Right lobe of liver (tissue), 6 donors: ENCODE results near the gene EPN3. TPM values are rescaled to one million over a fixed set of nuclear protein-coding genes. Genes with fewer than 3 reads are reported as not detected.

ENCODE experiments used
- ATAC-seq, 4 donors: fragments of 200-7000 bp; cut with Tn5 transposase; one replicate each; pipeline ENCODE4 v1.9.1; 2020; ENCODE audit warnings: mild to moderate bottlenecking in 4 of 4, moderate library complexity in 4 of 4
- DNase-seq, 3 donors: peaks; one replicate each; pipeline ENCODE4 v3.0.0-alpha.2; 2020
- H3K27ac ChIP-seq, 3 donors: fragments of 200-600 bp; one replicate each; pipeline ENCODE4 v1.8.0; 2022
- H3K27me3 ChIP-seq, 2 donors: fragments of 200-600 bp; one replicate each; pipeline ENCODE4 v1.8.0; 2022
- H3K36me3 ChIP-seq, 4 donors: fragments of 200-600 bp; sonication (generic) in 1 of 4; one replicate each; pipeline versions ENCODE4 v1.5.1 to v1.8.0; 2017 to 2022; ENCODE audit warnings: control low read depth in 1 of 4
- H3K4me1 ChIP-seq, 4 donors: fragments of 200-600 bp; sonication (generic) in 1 of 4; one replicate each; pipeline versions ENCODE4 v1.5.1 to v1.8.0; 2017 to 2022; ENCODE audit warnings: control low read depth in 1 of 4
- H3K4me3 ChIP-seq, 3 donors: fragments of 200-600 bp; one replicate each; pipeline ENCODE4 v1.8.0; 2022
- H3K9me3 ChIP-seq, 4 donors: fragments of 200-600 bp; sonication (generic) in 1 of 4; one replicate each; pipeline versions ENCODE4 v1.5.1 to v1.8.0; 2017 to 2022; ENCODE audit warnings: control low read depth in 1 of 4
- POLR2A ChIP-seq: fragments of 450-650 bp; IDR thresholded peaks from one replicate; pipeline ENCODE4 v1.6.1; 2017; ENCODE audit warnings: antibody characterized with exemption, mild to moderate bottlenecking
- WGBS: methylation state at CpG from one replicate; pipeline ENCODE4 v1.1.6; 2018; ENCODE audit warnings: low coverage, low lambda C conversion rate; ENCODE audit not compliant: insufficient coverage; ENCODE audit errors: missing lambda C conversion rate; 5-methylcytosine and 5-hydroxymethylcytosine counted together
- intact Hi-C, 2 donors: fragments of 100-400 bp; cut with DNase I; formaldehyde crosslinking; loops; one replicate each; pipeline versions ENCODE4 v1.11.2 to v1.14.1; 2022
- total RNA-seq, 6 experiments: library from RNA; depleted of rRNA in 2 of 6; stranded (reverse); fragments of >200 nt in 2 of 6; fragmentation: NEBNext Ultra II Directional in 3 of 6; extraction: Animal tissue kit (Norgen Biotek cat#: 25700) in 3 of 6; gene quantifications; one replicate each; pipeline versions ENCODE4 v1.1.0 to v1.2.4, GENCODE V29; 2016 to 2023
- TF ChIP-seq, protein P1 (sequence below), 4 donors: fragments of 200-600 bp in 3 of 4; fragments of 450-650 bp in 1 of 4; IDR thresholded peaks; one replicate each; pipeline versions ENCODE4 v1.5.1 to v1.8.0; 2016 to 2022; ENCODE audit warnings: antibody characterized with exemption in 4 of 4, mild to moderate bottlenecking in 2 of 4
- donor health status: DM: no; HTN: yes; CAD: no.
- donor health status: DM: no; HTN: no; CAD: no.
- donor health status: DM: no; HTN: no; CAD: no.
- donor health status: DM: no; HTN: yes; CAD: no.
- donor health status: DM: no; HTN: yes; CAD: no.

Gene EPN3
- total RNA-seq, 6 experiments from 2014 or later, result 0.06 to 0.27 TPM; not detected in 4

DNA sequence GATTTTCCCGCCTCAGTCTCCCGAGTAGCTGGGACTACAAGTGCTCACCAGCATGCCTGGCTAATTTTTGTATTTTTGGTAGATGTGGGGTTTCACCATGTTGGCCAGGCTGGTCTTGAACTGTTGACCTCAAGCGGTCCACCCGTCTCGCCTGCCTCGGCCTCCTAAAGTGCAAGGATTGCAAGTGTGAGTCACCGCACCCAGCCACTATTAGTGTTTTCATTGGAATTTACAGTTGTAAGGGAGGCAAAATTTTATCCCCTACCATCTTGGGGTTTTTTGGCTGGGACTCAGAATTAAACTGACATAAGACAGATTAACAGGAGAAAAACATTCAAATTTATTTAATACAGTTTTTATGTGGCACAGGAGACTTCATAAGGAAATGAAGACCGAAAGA, 36.6 kb upstream of the EPN3 start:
- DNase-seq (no peak), ATAC-seq (no peak)
- no peaks in the 10 kb centered on the region for H3K9me3 ChIP-seq
- no peak overlapping the region for H3K4me3 ChIP-seq
- H3K36me3 ChIP-seq, result no peaks in the 10 kb centered on the region
- TF ChIP-seq POLR2A, result no peak
- TF ChIP-seq, protein P1, sequence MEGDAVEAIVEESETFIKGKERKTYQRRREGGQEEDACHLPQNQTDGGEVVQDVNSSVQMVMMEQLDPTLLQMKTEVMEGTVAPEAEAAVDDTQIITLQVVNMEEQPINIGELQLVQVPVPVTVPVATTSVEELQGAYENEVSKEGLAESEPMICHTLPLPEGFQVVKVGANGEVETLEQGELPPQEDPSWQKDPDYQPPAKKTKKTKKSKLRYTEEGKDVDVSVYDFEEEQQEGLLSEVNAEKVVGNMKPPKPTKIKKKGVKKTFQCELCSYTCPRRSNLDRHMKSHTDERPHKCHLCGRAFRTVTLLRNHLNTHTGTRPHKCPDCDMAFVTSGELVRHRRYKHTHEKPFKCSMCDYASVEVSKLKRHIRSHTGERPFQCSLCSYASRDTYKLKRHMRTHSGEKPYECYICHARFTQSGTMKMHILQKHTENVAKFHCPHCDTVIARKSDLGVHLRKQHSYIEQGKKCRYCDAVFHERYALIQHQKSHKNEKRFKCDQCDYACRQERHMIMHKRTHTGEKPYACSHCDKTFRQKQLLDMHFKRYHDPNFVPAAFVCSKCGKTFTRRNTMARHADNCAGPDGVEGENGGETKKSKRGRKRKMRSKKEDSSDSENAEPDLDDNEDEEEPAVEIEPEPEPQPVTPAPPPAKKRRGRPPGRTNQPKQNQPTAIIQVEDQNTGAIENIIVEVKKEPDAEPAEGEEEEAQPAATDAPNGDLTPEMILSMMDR (IDR thresholded peaks at IDR 0.05), result no peak
- H3K27me3 ChIP-seq, result no peaks in the 10 kb centered on the region
- intact Hi-C loops, result no loop called here
- H3K4me1 ChIP-seq, result no peaks in the 10 kb centered on the region
- WGBS, result 96% methylated on average over 8 of the region's 8 CpGs
- H3K27ac ChIP-seq, result no peak overlapping the region

- no peaks in the 10 kb centered on the region for H3K4me1 ChIP-seq
- no peak overlapping the region for H3K27ac ChIP-seq
- H3K36me3 ChIP-seq, result no peaks in the 10 kb centered on the region
- no peaks in the 10 kb centered on the region for H3K27me3 ChIP-seq
- no peak overlapping the region for H3K4me3 ChIP-seq
- DNase-seq (no peak), ATAC-seq (peak in 1 of 4 donors; percentile 37)
- no peaks in the 10 kb centered on the region for H3K9me3 ChIP-seq
- intact Hi-C loops, result no loop called here
- no peak for TF ChIP-seq POLR2A
- TF ChIP-seq, protein P1 (IDR thresholded peaks at IDR 0.05), result no peak
- WGBS, result 83% methylated on average over 2 of the region's 7 CpGs
Measured at GRCh38 chr17:50498021-50498874, 34.3 kb upstream of the EPN3 start.

GRCh38 chr17:50499270-50499669, 33.3 kb upstream of the EPN3 start:
- no peaks in the 10 kb centered on the region for H3K36me3 ChIP-seq
- TF ChIP-seq, protein P1 (IDR thresholded peaks at IDR 0.05), result no peak
- TF ChIP-seq POLR2A, result no peak
- no peak overlapping the region for H3K27ac ChIP-seq
- no peak overlapping the region for H3K4me3 ChIP-seq
- intact Hi-C loops, result no loop called here
- no peaks in the 10 kb centered on the region for H3K9me3 ChIP-seq
- ATAC-seq, result no peak
- DNase-seq, result no peak
- no peaks in the 10 kb centered on the region for H3K27me3 ChIP-seq
- H3K4me1 ChIP-seq, result no peaks in the 10 kb centered on the region

GRCh38 chr17:50499721-50500120, 32.8 kb upstream of the EPN3 start:
- DNase-seq (no peak), ATAC-seq (no peak)
- no peak for TF ChIP-seq POLR2A
- intact Hi-C loops, result no loop called here
- Histone ChIP-seq H3K27me3 (no peaks in the 10 kb centered on the region), H3K4me3 (no peak overlapping the region), H3K27ac (no peak overlapping the region), H3K9me3 (no peaks in the 10 kb centered on the region), H3K36me3 (no peaks in the 10 kb centered on the region), H3K4me1 (no peaks in the 10 kb centered on the region)
- 100% methylated on average over 2 of the region's 2 CpGs for WGBS

- Histone ChIP-seq H3K27ac (no peak overlapping the region), H3K4me1 (no peaks in the 10 kb centered on the region), H3K4me3 (no peak overlapping the region), H3K27me3 (no peaks in the 10 kb centered on the region), H3K9me3 (no peaks in the 10 kb centered on the region), H3K36me3 (no peaks in the 10 kb centered on the region)
- intact Hi-C loops, result no loop called here
- DNase-seq (no peak), ATAC-seq (peak; percentile 19 to 54 (median 40))
- TF ChIP-seq POLR2A, result no peak
- TF ChIP-seq, protein P1 (IDR thresholded peaks at IDR 0.05), result peak; percentile 22 to 48 (median 35)
- WGBS, result 25% methylated on average over 5 of the region's 5 CpGs
Measured at GRCh38 chr17:50501054-50501453, 31.5 kb upstream of the EPN3 start.
